Measurements from ENCODE around the gene NDRG2. TPM values are rescaled to one million over a fixed set of nuclear protein-coding genes. Genes with fewer than 3 reads are reported as not detected.
A peak's percentile ranks its signal among the peaks of the same experiment; 100 is the strongest.

The NDRG2 gene
- total RNA-seq, 1 donor from 2014 or later: 346 TPM

DNA sequence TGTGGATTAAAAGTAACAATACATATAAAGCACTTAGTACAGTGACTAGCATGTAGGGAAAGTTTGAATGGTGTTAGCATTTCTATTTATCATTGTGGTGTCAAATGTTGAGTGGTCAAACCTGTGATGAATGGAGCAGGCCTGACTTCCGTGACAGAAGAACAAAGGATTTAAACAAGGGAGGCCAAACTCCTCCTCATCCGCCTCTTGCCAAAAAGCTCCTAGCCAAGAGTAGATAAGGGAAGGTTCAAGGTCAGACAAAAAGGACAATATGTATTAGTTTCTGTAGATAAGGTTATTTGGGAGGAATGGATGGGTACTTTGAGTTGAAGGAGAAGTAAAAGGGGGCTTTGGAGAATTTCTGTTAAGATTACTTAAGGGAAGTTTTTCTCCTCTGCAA lies 23.8 kb upstream of the NDRG2 start:
- Histone ChIP-seq H3K36me3 (no peaks in the 10 kb centered on the region), H3K27ac (replicated peaks) (no peak overlapping the region), H3K4me3 (no peak overlapping the region), H3K27me3 (ENCODE audit: low read depth) (no peaks in the 10 kb centered on the region), H3K4me1 (peaks cover 32% of the 10 kb centered on the region), H3K9me3 (replicated peaks) (no peaks in the 10 kb centered on the region)
- intact Hi-C loops (cut with micrococcal nuclease): no loop called here
- no peak for TF ChIP-seq CTCF (IDR thresholded peaks at IDR 0.05; ENCODE audit: borderline replicate concordance)
- no peak for DNase-seq

DNA sequence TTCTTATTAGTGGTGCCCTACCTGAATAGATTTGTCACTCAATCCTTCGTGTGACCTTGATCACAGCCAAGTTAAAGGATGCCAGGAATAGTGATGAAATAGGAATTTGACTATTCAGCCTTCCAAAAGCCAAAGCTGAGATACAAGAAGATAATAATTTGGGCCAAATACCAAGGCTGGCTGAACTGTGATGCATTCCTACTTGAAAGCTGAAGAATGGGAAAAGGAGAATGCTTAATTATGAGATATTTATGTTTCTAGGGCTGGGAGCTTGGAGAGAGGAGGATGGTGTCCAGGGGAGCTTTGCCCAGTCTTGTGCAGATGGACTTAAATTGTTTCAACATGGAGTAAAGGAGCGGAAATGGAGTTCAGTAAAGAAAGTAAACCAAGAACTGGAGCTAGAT lies 22.5 kb upstream of the NDRG2 start:
- H3K9me3 ChIP-seq (replicated peaks): no peaks in the 10 kb centered on the region
- H3K27me3 ChIP-seq (ENCODE audit: low read depth): no peaks in the 10 kb centered on the region
- no peak overlapping the region for H3K27ac ChIP-seq (replicated peaks)
- H3K36me3 ChIP-seq: no peaks in the 10 kb centered on the region
- no peak for TF ChIP-seq CTCF (IDR thresholded peaks at IDR 0.05; ENCODE audit: borderline replicate concordance)
- H3K4me1 ChIP-seq: peaks cover 45% of the 10 kb centered on the region
- intact Hi-C loops (cut with micrococcal nuclease): no loop called here
- no peak overlapping the region for H3K4me3 ChIP-seq
- DNase-seq: no peak

DNA sequence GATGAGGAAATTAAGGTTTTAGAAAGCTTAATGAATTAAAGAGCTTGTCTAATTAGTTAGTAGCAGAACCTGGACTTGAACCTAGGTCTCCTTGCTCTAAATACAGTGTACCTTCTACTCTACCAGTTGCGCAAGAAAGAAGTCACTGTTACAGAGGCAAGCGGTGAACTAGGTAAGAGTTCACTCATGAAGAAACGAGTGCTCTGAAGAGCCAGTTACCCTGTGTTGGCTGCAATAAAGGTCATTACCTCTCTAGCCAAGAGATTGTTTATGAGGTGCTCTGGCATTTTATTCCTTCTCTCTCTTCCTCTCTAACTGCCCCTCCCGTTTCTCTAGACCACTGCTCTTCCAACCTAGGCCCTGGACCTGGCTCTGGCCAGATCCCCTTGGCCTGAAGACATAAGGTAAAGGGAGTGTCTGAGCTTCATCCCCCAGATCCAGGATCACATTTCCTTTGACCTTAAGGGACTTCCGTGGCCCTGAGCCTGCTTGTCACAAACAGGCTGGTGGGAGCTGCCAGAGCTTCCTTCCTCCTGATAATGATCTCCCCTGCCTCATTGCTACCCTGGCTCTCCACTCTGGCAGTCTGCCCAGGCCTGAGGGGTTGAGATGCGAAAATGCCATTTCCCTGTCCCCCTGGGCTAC lies 19.2 kb upstream of the NDRG2 start:
- intact Hi-C loops (cut with micrococcal nuclease): no loop called here
- H3K27ac ChIP-seq (replicated peaks): peak overlapping the region; percentile 77
- no peak for TF ChIP-seq CTCF (IDR thresholded peaks at IDR 0.05; ENCODE audit: borderline replicate concordance)
- no peaks in the 10 kb centered on the region for H3K9me3 ChIP-seq (replicated peaks)
- no peak overlapping the region for H3K4me3 ChIP-seq
- DNase-seq: peak; percentile 27
- H3K27me3 ChIP-seq (ENCODE audit: low read depth): no peaks in the 10 kb centered on the region
- H3K36me3 ChIP-seq: no peaks in the 10 kb centered on the region
- H3K4me1 ChIP-seq: peaks cover 56% of the 10 kb centered on the region

GRCh38 chr14:21043387-21043973 lies 18.6 kb upstream of the NDRG2 start:
- no peaks in the 10 kb centered on the region for H3K27me3 ChIP-seq (ENCODE audit: low read depth)
- no peaks in the 10 kb centered on the region for H3K9me3 ChIP-seq (replicated peaks)
- no peaks in the 10 kb centered on the region for H3K36me3 ChIP-seq
- no peak for TF ChIP-seq CTCF (IDR thresholded peaks at IDR 0.05; ENCODE audit: borderline replicate concordance)
- H3K27ac ChIP-seq (replicated peaks): peak overlapping the region; percentile 77
- no peak for DNase-seq
- intact Hi-C loops (cut with micrococcal nuclease): no loop called here
- H3K4me3 ChIP-seq: peak overlapping the region; percentile 5
- peaks cover 56% of the 10 kb centered on the region for H3K4me1 ChIP-seq

DNA sequence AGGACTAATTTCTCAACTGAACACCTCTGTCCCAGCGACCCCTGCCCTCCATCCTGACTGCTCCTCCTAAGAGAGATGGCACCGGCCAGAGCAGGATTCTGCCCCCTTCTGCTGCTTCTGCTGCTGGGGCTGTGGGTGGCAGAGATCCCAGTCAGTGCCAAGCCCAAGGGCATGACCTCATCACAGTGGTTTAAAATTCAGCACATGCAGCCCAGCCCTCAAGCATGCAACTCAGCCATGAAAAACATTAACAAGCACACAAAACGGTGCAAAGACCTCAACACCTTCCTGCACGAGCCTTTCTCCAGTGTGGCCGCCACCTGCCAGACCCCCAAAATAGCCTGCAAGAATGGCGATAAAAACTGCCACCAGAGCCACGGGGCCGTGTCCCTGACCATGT lies 18.1 kb upstream of the NDRG2 start:
- peak overlapping the region; percentile 5 for H3K4me3 ChIP-seq
- no peak for DNase-seq
- no peaks in the 10 kb centered on the region for H3K27me3 ChIP-seq (ENCODE audit: low read depth)
- no peaks in the 10 kb centered on the region for H3K36me3 ChIP-seq
- H3K9me3 ChIP-seq (replicated peaks): no peaks in the 10 kb centered on the region
- no peak for TF ChIP-seq CTCF (IDR thresholded peaks at IDR 0.05; ENCODE audit: borderline replicate concordance)
- H3K4me1 ChIP-seq: peaks cover 56% of the 10 kb centered on the region
- intact Hi-C loops (cut with micrococcal nuclease): no loop called here
- peak overlapping the region; percentile 77 for H3K27ac ChIP-seq (replicated peaks)
